ENCODE data around the gene AAK1.
"Not testable (repeated sequence)": the region's sequence is repeated elsewhere in the genome, so short reads cannot be mapped to it uniquely, and the experiment has no call there.

Gene AAK1

DNA sequence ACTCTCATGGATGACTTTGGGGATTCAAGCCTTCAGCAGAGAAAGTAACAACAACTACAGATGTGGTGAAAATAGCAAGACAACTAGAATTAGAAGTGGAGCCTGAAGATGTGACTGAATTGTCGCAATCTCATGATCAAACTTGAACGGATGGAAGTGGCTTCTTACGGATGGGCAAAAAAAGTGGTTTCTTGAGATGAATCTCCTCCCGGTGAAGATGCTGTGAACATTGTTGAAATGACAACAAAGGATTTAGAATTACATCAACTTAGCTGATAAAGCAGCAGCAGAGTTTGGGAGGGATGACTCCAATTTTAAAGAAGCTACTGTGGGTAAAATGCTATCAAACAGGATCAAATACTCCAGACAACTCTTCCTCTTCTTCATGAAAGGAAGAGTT is 43.1 kb downstream of the AAK1 start:
- DNase-seq (ENCODE audit: low read depth): no peak

- peak; percentile 12 for DNase-seq (ENCODE audit: low read depth)
These were observed 45.5 kb downstream of the AAK1 start for GRCh38 chr2:69597843-69598610.

DNA sequence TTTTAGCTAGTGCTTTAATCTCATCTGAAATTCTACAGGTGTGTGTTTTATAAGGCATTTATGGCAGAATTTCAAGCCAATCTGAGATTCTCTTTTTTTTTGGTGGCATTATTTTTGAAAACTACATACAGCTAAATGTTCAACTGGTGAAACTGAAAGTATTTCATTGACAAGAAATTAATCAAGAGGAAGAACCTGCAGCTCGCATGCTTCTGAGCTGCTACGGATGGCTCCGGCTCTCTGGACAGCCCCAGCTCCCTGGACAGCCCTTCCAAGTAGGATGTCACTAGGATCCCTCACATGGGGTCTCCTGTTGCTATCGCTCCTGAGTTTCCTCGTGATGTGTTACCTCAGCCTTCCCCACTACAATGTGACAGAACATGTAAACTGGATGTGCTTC is 46.4 kb downstream of the AAK1 start:
- no peak for DNase-seq (ENCODE audit: low read depth)

- no peak for DNase-seq (ENCODE audit: low read depth)
These were observed 49.2 kb downstream of the AAK1 start for GRCh38 chr2:69594341-69594740.

DNA sequence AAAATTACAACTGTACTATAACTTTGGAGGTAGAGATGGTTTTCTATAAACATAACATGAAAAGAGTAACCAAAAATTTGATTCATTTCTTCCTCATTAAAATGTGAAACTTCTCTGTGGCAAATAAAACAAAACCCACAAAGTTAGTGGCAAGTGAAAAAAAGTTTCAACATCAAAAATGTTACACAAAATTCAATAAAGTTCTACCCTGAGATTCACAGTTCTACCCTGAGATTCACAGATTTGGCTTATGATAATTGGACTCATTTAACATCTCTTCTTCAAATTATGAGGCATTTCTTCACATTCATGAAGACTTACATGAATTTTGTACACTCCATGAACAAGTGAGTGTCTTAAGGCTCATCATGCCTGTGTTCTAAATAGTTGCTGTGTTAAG is 51.0 kb downstream of the AAK1 start:
- DNase-seq (ENCODE audit: low read depth): no peak

GRCh38 chr2:69589973-69590652 is 53.4 kb downstream of the AAK1 start:
- no peak for DNase-seq (ENCODE audit: low read depth)

DNA sequence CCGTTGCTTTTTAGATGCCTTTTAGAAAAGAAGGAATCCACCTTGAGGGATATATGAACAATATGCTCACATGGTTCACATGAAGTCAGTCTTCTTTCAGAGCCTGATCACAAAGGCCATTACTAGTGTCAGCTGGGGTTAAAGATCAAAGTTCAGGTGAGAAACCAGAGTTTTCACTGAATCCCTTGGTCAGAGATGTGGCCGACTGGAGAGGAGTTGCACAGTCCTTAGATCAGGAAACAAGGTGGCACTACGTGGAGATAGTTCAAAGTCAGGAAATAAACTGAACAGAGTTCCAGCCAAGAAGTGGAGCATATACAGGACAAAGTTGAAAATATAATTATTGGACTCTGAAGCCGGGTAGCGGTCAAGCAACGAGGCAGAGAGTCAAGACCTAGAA is 54.6 kb downstream of the AAK1 start:
- no peak for DNase-seq (ENCODE audit: low read depth)

DNA sequence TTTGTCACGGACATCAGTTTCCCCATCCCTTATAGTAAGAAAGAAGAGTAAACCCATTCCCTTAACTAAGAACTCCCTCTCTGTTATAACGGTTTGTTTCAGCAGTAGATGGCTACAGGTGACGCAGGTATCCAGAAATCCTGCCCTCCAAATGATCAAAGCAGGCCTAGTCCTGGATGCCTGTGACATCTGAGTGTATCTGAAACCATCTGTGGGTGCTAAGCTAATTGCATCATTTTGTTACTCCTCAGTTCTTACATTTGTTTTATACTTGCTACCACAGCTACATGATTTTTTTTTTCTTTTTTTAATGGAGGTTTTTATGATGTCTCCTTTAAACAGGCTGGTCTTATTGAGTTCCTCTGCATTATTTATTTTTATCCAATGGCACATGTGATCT is 55.1 kb downstream of the AAK1 start:
- DNase-seq (ENCODE audit: low read depth): no peak

DNA sequence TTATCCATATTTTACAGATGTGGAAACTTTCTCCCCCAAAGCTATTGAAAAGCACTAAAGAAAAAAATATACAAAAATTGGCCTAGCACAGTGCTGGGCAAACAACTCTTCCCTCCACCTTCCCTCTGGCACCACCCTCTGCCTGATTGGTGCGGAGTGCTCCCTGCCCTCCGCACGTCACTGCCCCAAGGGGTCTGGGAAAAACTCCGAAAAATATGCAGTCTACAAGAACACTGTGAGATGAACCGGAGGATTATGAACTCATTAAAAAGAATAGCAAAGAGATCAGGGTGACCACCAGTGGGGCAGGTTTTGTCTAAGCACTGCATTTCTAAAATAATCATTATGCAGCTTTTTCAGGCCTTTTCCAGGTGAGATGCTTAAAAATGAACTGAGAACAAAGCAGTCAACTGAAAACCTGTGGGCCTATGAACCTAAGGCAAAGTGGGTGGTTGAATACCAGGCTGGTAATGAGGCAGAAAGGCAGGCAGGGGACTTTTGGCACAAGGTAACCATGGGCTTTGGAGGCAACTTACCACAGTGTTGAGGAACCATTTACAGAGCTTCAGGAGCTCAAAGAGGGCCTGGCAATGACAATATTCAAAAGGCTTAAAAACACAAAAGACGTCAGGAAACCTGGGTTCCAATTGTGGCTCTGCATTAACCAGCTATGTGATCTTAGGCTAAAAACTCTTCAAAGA is 57.5 kb downstream of the AAK1 start:
- DNase-seq (ENCODE audit: low read depth): no peak

- DNase-seq (ENCODE audit: low read depth): no peak
These were observed 59.2 kb downstream of the AAK1 start for GRCh38 chr2:69584127-69584889.

DNA sequence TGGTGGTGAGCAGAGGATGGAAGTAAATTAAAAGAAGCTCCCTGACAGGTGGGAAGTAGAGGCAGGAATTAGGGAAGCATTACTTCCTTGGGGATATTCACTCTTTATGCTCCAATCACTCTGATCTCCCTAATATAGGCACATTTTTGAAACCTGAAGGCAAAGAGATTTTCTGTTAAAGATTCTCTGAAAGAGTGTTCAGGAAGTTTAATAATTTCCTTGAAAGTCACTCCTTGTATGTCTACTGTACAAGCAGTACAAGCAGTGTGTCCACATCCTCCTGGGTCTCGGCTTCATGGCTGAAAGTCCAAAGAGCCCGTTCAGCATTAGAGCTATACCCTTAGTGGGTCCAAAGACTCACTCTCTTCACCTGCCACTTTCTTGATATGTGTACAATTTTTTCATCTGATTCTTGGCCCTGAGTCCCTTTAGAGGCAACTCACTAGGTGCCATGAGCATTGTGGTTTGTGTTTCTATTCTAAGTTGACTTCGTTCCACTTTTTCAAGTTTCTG is 60.2 kb downstream of the AAK1 start:
- DNase-seq (ENCODE audit: low read depth): no peak

GRCh38 chr2:69582582-69583176 is 60.9 kb downstream of the AAK1 start:
- peak; percentile 50 for DNase-seq (ENCODE audit: low read depth)

DNA sequence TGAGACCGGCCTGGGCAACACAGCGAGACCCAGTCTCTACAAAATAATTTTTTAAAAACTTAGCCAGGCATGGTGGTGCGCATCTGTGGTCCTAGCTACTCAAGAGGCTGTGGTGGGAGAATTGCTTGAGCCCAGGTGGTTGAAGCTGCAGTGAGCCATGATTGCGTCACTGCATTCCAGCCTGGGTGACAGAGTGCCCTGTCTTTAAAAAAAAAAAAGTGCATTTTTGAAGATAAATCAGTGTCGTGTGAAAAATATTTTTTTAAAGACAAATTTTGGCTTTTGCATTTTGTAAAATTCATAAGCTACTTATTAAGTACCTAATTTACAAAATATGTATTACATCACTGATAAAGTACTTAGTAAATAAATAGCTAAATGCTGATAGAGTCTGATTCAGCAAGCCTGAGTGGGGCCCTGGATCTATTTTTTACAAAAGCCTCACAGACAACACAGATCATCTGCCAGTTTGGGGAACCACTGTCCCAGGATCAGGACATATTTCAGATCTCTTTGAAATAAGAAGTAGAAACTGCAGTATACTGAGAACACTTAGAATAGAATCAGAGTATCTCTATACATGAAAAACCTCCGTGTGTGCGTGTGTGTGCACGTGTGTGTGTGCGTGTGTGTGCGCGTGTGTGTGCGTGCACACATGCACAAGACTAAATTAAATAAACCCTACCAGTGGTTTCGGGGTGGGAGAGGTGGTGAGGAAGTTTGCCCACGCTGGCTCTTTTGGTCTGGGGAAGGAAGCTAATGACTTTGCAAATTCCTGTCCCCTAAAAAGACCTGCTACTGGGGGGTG is 61.6 kb downstream of the AAK1 start:
- peak; percentile 84 for DNase-seq (ENCODE audit: low read depth)

GRCh38 chr2:69580486-69580885 is 63.1 kb downstream of the AAK1 start:
- no peak for DNase-seq (ENCODE audit: low read depth)

DNA sequence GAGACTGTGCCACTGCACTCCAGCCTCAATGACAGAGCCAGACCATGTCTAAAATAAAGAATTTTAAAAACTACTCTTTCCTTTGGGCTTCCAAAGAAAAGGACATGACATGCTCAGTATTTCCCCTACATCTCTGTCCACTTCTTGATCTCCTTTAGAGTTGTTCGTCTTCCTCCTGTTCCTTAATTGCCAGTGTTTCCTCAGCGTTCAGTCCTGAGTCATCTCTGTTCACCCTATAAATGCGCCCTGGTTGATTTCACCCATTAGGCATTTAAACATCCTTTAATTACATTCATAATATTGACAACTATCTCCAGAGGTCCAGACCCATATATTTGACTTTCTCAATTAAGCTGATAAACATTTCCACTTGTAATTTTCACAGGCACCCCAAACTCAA is 64.0 kb downstream of the AAK1 start:
- peak; percentile 49 for DNase-seq (ENCODE audit: low read depth)

GRCh38 chr2:69578198-69578540 is 65.4 kb downstream of the AAK1 start:
- DNase-seq (ENCODE audit: low read depth): peak; percentile 39

DNA sequence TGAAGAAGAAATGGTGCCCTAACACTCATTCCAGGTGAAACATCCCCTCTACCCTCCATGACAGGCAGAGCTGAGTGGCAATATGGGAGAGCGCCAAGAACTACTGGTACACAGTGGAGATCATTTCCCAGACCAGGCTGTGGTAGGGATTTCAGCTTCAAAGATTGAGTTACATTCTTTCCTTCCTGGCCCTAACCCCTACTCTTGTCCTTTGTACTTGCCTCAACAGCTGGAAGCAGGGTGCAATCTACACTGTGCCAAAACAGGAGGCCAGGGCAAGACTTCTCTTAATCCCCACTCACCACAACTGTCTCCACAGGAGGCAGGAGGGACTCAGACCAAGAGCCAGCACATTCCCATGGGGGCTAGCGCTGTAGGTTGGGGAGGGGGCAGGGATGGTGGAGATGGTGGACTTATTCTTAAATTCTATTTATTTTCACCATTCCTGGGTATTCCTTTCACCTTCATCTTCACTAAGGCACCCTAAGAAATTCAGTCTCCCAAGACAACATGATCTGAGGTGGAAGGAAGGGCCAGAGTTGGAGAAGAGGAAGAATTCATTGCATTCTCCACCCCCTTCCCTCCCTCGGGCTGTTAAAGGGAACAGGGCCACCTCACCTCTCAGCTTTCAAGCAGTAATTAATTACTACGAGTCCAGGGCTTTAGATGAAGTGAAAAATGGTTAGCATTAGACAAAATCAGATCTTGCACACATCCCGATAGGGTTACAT is 65.9 kb downstream of the AAK1 start:
- no peak for DNase-seq (ENCODE audit: low read depth)

- no peak for DNase-seq (ENCODE audit: low read depth)
These were observed 66.7 kb downstream of the AAK1 start for GRCh38 chr2:69576880-69577279.

DNA sequence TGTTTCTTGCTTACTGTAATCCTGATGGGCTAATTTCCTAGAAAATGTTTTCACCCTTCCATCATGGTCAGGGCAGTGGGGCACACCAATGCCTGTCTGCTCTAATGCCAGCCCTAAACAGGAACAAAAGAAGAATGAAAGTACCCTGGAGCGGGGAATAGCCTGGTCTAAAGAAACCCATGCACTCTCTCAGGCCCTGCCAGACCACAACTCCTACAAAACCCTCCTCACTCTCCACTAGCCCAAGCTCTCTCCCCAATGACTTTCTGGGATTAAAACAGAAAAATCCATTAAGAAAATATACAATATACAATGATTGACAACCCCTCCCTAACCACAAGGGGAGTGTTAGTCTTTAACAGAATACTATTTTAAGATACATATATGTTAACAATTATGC is 67.6 kb downstream of the AAK1 start:
- no peak for DNase-seq (ENCODE audit: low read depth)

GRCh38 chr2:69575371-69575770 is 68.2 kb downstream of the AAK1 start:
- DNase-seq (ENCODE audit: low read depth): not testable (repeated sequence)
